HCT116 (cell line): ENCODE measurements around the gene RNASEH2A. TPM values are rescaled to one million over a fixed set of nuclear protein-coding genes. Genes with fewer than 3 reads are reported as not detected.

Source experiments
- ATAC-seq: fragments of 200-7000 bp; cut with Tn5 transposase; 2 replicates; pipeline ENCODE4 v1.9.1; 2020; ENCODE audit warnings: mild to moderate bottlenecking, moderate library complexity
- BruUV-seq: library from RNA; stranded (reverse); fragments of 400-500 nt; replicated peaks from 2 replicates; lab custom pipeline; 2021; lab: Mats Ljungman, UMichigan
- CTCF ChIA-PET: fragments of 300-600 bp; sonication (Branson Sonifier 250); formaldehyde crosslinking; loops from one replicate; lab custom pipeline; 2021; ENCODE audit warnings: antibody characterized with exemption; lab: Charles Lee
- POLR2A ChIA-PET: fragments of 300-600, 350-600 bp; sonication (Branson Sonifier 250); formaldehyde crosslinking; loops from one replicate; lab custom pipeline; 2021; ENCODE audit warnings: antibody characterized with exemption; lab: Charles Lee
- RAD21 ChIA-PET, 2 experiments: fragments of 300-600 bp; sonication (Branson Sonifier 250); formaldehyde crosslinking; loops; one replicate each; lab custom pipeline; 2023; ENCODE audit warnings: low total read pairs in 2 of 2; ENCODE audit not compliant: uncharacterized antibody in 2 of 2, unreplicated experiment in 2 of 2, low non-redundant PET in 1 of 2; lab: Charles Lee
- DNase-seq: peaks from one replicate; pipeline ENCODE4 v3.0.0-alpha.2; 2010; ENCODE audit warnings: low read depth, low spot score
- H2AFZ ChIP-seq: fragments of 200-600 bp; shearing (Covaris generic), sonication (generic); 2 replicates; pipeline ENCODE4 v1.6.1; 2017; ENCODE audit warnings: low read depth, mixed run types, mixed read lengths, antibody characterized with exemption, low read length; ENCODE audit not compliant: poor library complexity, severe bottlenecking
- H3K27ac ChIP-seq: 2 replicates; pipeline ENCODE4 v1.5.1; 2012; ENCODE audit warnings: low read depth, low read length
- H3K27me3 ChIP-seq: fragments of 200-600 bp; sonication (generic); 2 replicates; pipeline ENCODE4 v1.6.1; 2016; ENCODE audit warnings: mixed run types, low read length, mixed read lengths; ENCODE audit not compliant: insufficient read depth
- H3K36me3 ChIP-seq, 2 experiments: fragments of 200-500 bp in 1 of 2; fragments of 200-600 bp in 1 of 2; sonication (Bioruptor generic) in 1 of 2; sonication (generic) in 1 of 2; 2 replicates each; pipeline versions ENCODE4 v1.5.1 to v1.6.1; 2014 to 2016; ENCODE audit warnings: low read length in 2 of 2, inconsistent platforms in 1 of 2, mixed read lengths in 1 of 2, mixed run types in 1 of 2; ENCODE audit not compliant: insufficient read depth in 2 of 2, control insufficient read depth in 1 of 2
- H3K4me1 ChIP-seq, 2 experiments: fragments of 200-600 bp in 1 of 2; sonication (generic) in 1 of 2; 2 replicates each; pipeline versions ENCODE4 v1.5.1 to v1.6.1; 2012 to 2017; ENCODE audit warnings: low read length in 2 of 2, inconsistent platforms in 1 of 2, mild to moderate bottlenecking in 1 of 2, mixed read lengths in 1 of 2, mixed run types in 1 of 2, moderate library complexity in 1 of 2; ENCODE audit not compliant: insufficient read depth in 2 of 2, control insufficient read depth in 1 of 2
- H3K4me2 ChIP-seq: fragments of 200-600 bp; sonication (generic); 2 replicates; pipeline ENCODE4 v1.6.1; 2017; ENCODE audit warnings: mixed run types, low read length, mixed read lengths
- H3K4me3 ChIP-seq, 2 experiments: fragments of 200-600 bp in 1 of 2; sonication (generic) in 1 of 2; replicated peaks in 1 of 2; 2 replicates each; pipeline ENCODE4 v1.5.1; 2011 to 2016; ENCODE audit warnings: low read length in 2 of 2, control low read depth in 1 of 2, low read depth in 1 of 2, mild to moderate bottlenecking in 1 of 2, mixed read lengths in 1 of 2, mixed run types in 1 of 2
- H3K79me2 ChIP-seq: fragments of 200-600 bp; sonication (generic); 2 replicates; pipeline ENCODE4 v1.6.1; 2017; ENCODE audit warnings: mild to moderate bottlenecking, mixed run types, low read length, moderate library complexity, mixed read lengths; ENCODE audit not compliant: insufficient read depth
- H3K9ac ChIP-seq: fragments of 200-600 bp; sonication (generic); 2 replicates; pipeline ENCODE4 v1.6.1; 2016; ENCODE audit warnings: low read length, mixed read lengths
- H3K9me2 ChIP-seq: fragments of 200-600 bp; sonication (generic), shearing (Covaris generic); 2 replicates; pipeline ENCODE4 v1.6.1; 2017; ENCODE audit warnings: mixed run types, mild to moderate bottlenecking, moderate library complexity; ENCODE audit not compliant: insufficient read depth
- H3K9me3 ChIP-seq, 2 experiments: fragments of 200-500 bp in 1 of 2; fragments of 200-600 bp in 1 of 2; sonication (Bioruptor generic) in 1 of 2; sonication (generic) in 1 of 2; 2 replicates each; pipeline ENCODE4 v1.6.1; 2014 to 2017; ENCODE audit warnings: low read length in 2 of 2, mixed read lengths in 2 of 2, inconsistent platforms in 1 of 2, low read depth in 1 of 2, mild to moderate bottlenecking in 1 of 2, mixed run types in 1 of 2, moderate library complexity in 1 of 2; ENCODE audit not compliant: control insufficient read depth in 1 of 2, insufficient read depth in 1 of 2
- H4K20me1 ChIP-seq: fragments of 200-600 bp; sonication (generic), shearing (Covaris generic); 2 replicates; pipeline ENCODE4 v1.6.1; 2017; ENCODE audit warnings: mixed run types, mild to moderate bottlenecking, moderate library complexity; ENCODE audit not compliant: insufficient read depth
- CBX3 ChIP-seq: IDR thresholded peaks from 2 replicates; pipeline ENCODE4 v1.6.1; 2012; ENCODE audit warnings: low read depth
- CEBPB ChIP-seq: IDR thresholded peaks from 2 replicates; pipeline ENCODE4 v1.6.1; 2012; ENCODE audit warnings: low read depth
- EGR1 ChIP-seq: IDR thresholded peaks from 2 replicates; pipeline ENCODE4 v1.6.1; 2012; ENCODE audit warnings: low read depth
- ELF1 ChIP-seq: IDR thresholded peaks from 2 replicates; pipeline ENCODE4 v1.6.1; 2012; ENCODE audit warnings: low read depth, borderline replicate concordance
- EZH2 ChIP-seq: fragments of 200-600 bp; sonication (generic); IDR thresholded peaks from 2 replicates; pipeline ENCODE4 v1.6.1; 2017; ENCODE audit warnings: antibody characterized with exemption, mixed run types
- EZH2phosphoT487 ChIP-seq: fragments of 200-600 bp; IDR thresholded peaks from 2 replicates; pipeline ENCODE4 v1.6.1; 2018; ENCODE audit warnings: antibody characterized with exemption, borderline replicate concordance
- FOSL1 ChIP-seq: IDR thresholded peaks from 2 replicates; pipeline ENCODE4 v1.6.1; 2012; ENCODE audit warnings: low read depth
- JUND ChIP-seq: IDR thresholded peaks from 2 replicates; pipeline ENCODE4 v1.6.1; 2012
- MAX ChIP-seq: IDR thresholded peaks from 2 replicates; pipeline ENCODE4 v1.6.1; 2012
- POLR2A ChIP-seq: IDR thresholded peaks from 2 replicates; pipeline ENCODE4 v1.7.0; 2011; ENCODE audit warnings: borderline replicate concordance; ENCODE audit not compliant: insufficient read depth, insufficient read length; ENCODE audit errors: extremely low read depth
- POLR2AphosphoS5 ChIP-seq: IDR thresholded peaks from 2 replicates; pipeline ENCODE4 v1.6.1; 2011; ENCODE audit warnings: mild to moderate bottlenecking, low read depth, low read length, moderate library complexity
- RAD21 ChIP-seq: IDR thresholded peaks from 2 replicates; pipeline ENCODE4 v1.6.1; 2012; ENCODE audit warnings: low read depth, mild to moderate bottlenecking
- REST ChIP-seq: IDR thresholded peaks from 2 replicates; pipeline ENCODE4 v1.6.1; 2012; ENCODE audit warnings: low read depth
- SIN3A ChIP-seq: IDR thresholded peaks from 2 replicates; pipeline ENCODE4 v1.6.1; 2012; ENCODE audit warnings: low read depth
- SP1 ChIP-seq: IDR thresholded peaks from 2 replicates; pipeline ENCODE4 v1.6.1; 2012; ENCODE audit warnings: low read depth
- TCF7L2 ChIP-seq: IDR thresholded peaks from 2 replicates; pipeline ENCODE4 v1.7.0; 2011; ENCODE audit warnings: borderline replicate concordance, inconsistent platforms; ENCODE audit not compliant: insufficient read depth, insufficient read length; ENCODE audit errors: extremely low read depth
- YY1 ChIP-seq: IDR thresholded peaks from 2 replicates; pipeline ENCODE4 v1.6.1; 2011; ENCODE audit warnings: low read length, low read depth, moderate library complexity, mild to moderate bottlenecking; ENCODE audit not compliant: insufficient replicate concordance; ENCODE audit errors: extremely low read depth
- ZBTB33 ChIP-seq: IDR thresholded peaks from 2 replicates; pipeline ENCODE4 v1.6.1; 2011; ENCODE audit warnings: mild to moderate bottlenecking, low read length, moderate library complexity; ENCODE audit not compliant: insufficient replicate concordance; ENCODE audit errors: extremely low read depth
- ZNF274 ChIP-seq: fragments of 200-500 bp; sonication (Bioruptor generic); IDR thresholded peaks from 2 replicates; pipeline ENCODE4 v1.6.1; 2014; ENCODE audit warnings: mild to moderate bottlenecking, low read depth, low read length, inconsistent platforms
- intact Hi-C: fragments of 100-400 bp; cut with micrococcal nuclease; formaldehyde crosslinking; loops from 2 replicates; pipeline ENCODE4 v1.10.0; 2022
- total RNA-seq: library from RNA; stranded (reverse); gene quantifications from one replicate; pipeline ENCODE4 v1.2.1, GENCODE V29; 2021; ENCODE audit not compliant: unreplicated experiment

The RNASEH2A gene
- total RNA-seq, 1 experiment from 2014 or later: 54.5 TPM

- peak overlapping the region; percentile 86; the same call in 1 of the 2 replicates for H3K27ac ChIP-seq
- H3K4me3 ChIP-seq: peak overlapping the region; percentile 93 to 97
- intact Hi-C loops: loop anchor here (5.0 kb wide), 1 partner anchor 37 kb away; the partner anchor contains the start of gene MAST1
- ATAC-seq: no peak
- H3K4me1 ChIP-seq: peaks cover 23 to 46% of the 10 kb centered on the region in 2 experiments
- H2AFZ ChIP-seq: no peak overlapping the region
- TF ChIP-seq ZBTB33 (no peak), RAD21 (no peak), JUND (no peak), REST (no peak), MAX (no peak), EGR1 (no peak), FOSL1 (no peak), TCF7L2 (no peak), SIN3A (no peak), POLR2AphosphoS5 (no peak), CBX3 (no peak), EZH2phosphoT487 (no peak), YY1 (no peak), ZNF274 (no peak), POLR2A (no peak), SP1 (no peak), ELF1 (no peak), CEBPB (no peak), EZH2 (no peak)
- no peaks in the 10 kb centered on the region for H3K9me2 ChIP-seq
- H4K20me1 ChIP-seq: no peaks in the 10 kb centered on the region
- no TSS peak for BruUV-seq
- ChIA-PET RAD21 (no interaction called here), POLR2A (interaction anchor here (1.0 to 1.8 kb wide), 4 partner anchors 8 to 63 kb away, joined by 3 to 5 read pairs (median 4); partner anchors contain the start of genes GET3 and JUNB), CTCF (interaction anchor here (0.9 to 6.4 kb wide), 2 partner anchors 23 to 40 kb away, joined by 3 to 87 read pairs; no protein-coding TSS in a partner anchor)
- no peak for DNase-seq
- peak overlapping the region; percentile 100 for H3K4me2 ChIP-seq
- H3K9me3 ChIP-seq: no peaks in the 10 kb centered on the region
- H3K27me3 ChIP-seq: no peaks in the 10 kb centered on the region
- peaks cover 4 to 19% of the 10 kb centered on the region in 2 experiments; a peak in 3 of 4 replicates for H3K36me3 ChIP-seq
- peak overlapping the region; percentile 94; the same call in 1 of the 2 replicates for H3K9ac ChIP-seq
- H3K79me2 ChIP-seq: peaks cover 25% of the 10 kb centered on the region
Measured at GRCh38 chr19:12799742-12800465, 6.5 kb upstream of the RNASEH2A start.
